ENCODE data around the gene EPB41L3.

DNA sequence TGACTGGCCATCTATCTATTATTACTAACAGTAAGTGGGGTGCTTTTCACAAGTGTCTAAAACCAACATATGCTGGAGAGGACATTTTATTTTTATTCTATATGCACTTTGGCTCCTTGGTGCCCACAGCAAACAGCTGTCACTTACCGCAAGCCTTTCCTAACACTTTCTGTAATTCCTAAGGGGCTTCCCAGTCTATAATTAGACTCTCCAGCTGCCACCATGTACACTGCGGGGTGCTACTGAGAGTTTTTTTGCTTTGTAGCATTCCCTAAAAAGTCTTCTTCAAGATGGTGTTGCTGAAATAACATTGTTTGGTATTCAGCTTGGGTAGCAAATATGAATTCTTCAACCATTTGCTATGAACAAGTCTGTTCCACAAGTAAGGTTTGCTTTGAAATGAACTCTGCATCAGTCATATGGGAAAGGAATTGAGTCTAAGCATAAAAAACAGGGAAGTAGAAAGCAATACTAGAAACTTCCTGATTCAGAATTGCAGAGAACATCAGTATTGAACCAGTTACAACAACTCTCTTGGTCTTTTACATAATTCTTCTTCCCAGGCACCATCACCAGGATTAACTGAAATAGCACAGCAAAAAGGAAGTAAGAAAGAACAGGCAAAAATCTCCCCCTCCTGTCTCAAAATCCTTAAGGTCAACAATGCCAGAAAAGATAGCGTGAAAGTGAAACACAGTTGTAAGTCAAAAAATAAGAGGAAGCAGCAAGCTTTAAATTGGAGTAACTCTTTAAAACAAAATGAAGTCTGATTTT, 28.6 kb downstream of the EPB41L3 start:
- TF ChIP-seq, protein P1, sequence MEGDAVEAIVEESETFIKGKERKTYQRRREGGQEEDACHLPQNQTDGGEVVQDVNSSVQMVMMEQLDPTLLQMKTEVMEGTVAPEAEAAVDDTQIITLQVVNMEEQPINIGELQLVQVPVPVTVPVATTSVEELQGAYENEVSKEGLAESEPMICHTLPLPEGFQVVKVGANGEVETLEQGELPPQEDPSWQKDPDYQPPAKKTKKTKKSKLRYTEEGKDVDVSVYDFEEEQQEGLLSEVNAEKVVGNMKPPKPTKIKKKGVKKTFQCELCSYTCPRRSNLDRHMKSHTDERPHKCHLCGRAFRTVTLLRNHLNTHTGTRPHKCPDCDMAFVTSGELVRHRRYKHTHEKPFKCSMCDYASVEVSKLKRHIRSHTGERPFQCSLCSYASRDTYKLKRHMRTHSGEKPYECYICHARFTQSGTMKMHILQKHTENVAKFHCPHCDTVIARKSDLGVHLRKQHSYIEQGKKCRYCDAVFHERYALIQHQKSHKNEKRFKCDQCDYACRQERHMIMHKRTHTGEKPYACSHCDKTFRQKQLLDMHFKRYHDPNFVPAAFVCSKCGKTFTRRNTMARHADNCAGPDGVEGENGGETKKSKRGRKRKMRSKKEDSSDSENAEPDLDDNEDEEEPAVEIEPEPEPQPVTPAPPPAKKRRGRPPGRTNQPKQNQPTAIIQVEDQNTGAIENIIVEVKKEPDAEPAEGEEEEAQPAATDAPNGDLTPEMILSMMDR (IDR thresholded peaks at IDR 0.05), result no peak
- no peak for TF ChIP-seq ZFX (IDR thresholded peaks at IDR 0.05; ENCODE audit: borderline replicate concordance)

All from 22Rv1 (cell line).